Adrenal gland (tissue), 5 donors: ENCODE measurements around the gene RPS6KB1.
A peak's percentile ranks its signal among the peaks of the same experiment; 100 is the strongest.

Experiments
- CTCF ChIP-seq, 6 experiments: fragments of 450-650 bp in 4 of 6; fragments of 200-600 bp in 2 of 6; sonication (generic) in 1 of 6; IDR thresholded peaks; 1 replicate in 5 of 6; 2 replicates in 1 of 6; pipeline versions ENCODE4 v1.5.1 to v1.8.0; 2016 to 2021; ENCODE audit warnings: antibody characterized with exemption in 6 of 6, mild to moderate bottlenecking in 2 of 6, moderate library complexity in 1 of 6
- POLR2A ChIP-seq, 2 donors: fragments of 450-650 bp; IDR thresholded peaks; one replicate each; pipeline ENCODE4 v1.6.1; 2017; ENCODE audit warnings: antibody characterized with exemption in 2 of 2, mild to moderate bottlenecking in 2 of 2, moderate library complexity in 1 of 2
- donor health status: DM: no; HTN: no; CAD: no.

DNA sequence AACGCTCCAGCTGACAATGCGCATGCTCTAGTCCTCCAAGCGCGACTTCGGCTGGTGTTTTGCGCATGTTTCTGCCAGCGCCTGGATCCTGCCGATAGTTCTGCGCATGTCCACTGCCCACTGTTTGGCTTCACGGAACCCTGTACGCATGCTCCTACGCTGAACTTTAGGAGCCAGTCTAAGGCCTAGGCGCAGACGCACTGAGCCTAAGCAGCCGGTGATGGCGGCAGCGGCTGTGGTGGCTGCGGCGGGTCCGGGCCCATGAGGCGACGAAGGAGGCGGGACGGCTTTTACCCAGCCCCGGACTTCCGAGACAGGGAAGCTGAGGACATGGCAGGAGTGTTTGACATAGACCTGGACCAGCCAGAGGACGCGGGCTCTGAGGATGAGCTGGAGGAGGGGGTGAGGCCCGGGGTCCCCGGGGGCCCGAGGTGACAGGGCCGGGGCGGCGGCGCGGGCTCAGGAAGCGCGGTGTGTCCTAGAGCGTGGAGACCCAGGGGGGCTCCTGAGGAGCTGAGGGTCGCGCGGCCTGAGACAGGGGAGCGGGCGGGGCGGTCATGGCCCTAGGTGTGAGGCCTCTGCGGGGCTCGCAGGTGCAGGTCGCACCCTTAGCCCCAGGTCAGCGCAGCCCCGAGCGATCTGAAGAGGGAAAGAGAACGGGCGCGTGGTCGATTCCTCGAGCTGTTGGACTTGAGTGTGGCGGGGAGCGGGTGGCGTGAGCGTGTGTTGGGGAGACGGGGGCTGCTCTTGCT is at the start of gene RPS6KB1, which contains the start of gene TUBD1:
- TF ChIP-seq POLR2A (IDR thresholded peaks at IDR 0.05) (peak; percentile 91 to 97), CTCF (IDR thresholded peaks at IDR 0.05) (no peak)
